ENCODE measurements around the gene CTSH.

DNA sequence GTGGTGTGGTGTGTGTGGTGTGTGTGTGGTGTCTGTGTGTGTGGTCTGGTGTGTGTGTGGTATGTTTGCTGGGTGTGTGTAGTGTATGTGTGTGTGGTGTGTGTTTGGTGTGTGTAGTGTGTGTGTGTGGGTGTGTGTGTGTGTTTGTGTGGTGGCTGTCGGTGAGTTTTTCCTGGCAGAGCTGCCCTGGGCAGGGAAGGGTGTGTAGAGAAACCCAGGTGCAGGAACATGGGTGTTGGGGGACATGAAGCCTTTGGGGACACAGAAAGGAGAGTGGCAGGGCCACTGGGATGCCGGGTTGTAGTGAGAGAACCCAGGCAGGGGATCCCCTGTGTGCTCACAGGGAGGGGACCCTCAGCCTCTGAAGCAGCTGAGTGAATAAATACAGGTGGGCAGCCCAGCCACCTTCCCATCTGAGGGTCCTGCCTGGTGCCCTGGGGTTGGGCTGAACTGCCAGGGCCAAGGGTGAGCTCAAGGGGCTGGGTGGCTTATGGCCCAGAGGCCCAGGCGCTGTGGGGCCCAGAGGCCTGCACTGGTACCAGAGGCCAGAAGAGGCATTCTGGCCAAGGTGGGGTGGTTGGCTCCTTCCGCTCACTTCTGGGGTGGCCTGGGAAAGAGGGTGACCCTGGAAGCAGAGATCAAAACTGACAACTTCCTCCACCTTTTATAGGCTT, 48.5 kb upstream of the CTSH start:
- no peak for TF ChIP-seq POLR2A (IDR thresholded peaks at IDR 0.05)
- TF ChIP-seq, protein P1, sequence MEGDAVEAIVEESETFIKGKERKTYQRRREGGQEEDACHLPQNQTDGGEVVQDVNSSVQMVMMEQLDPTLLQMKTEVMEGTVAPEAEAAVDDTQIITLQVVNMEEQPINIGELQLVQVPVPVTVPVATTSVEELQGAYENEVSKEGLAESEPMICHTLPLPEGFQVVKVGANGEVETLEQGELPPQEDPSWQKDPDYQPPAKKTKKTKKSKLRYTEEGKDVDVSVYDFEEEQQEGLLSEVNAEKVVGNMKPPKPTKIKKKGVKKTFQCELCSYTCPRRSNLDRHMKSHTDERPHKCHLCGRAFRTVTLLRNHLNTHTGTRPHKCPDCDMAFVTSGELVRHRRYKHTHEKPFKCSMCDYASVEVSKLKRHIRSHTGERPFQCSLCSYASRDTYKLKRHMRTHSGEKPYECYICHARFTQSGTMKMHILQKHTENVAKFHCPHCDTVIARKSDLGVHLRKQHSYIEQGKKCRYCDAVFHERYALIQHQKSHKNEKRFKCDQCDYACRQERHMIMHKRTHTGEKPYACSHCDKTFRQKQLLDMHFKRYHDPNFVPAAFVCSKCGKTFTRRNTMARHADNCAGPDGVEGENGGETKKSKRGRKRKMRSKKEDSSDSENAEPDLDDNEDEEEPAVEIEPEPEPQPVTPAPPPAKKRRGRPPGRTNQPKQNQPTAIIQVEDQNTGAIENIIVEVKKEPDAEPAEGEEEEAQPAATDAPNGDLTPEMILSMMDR (IDR thresholded peaks at IDR 0.05): no peak
